AG04449 (cell line): Measurements from ENCODE around the gene ENO3.

ENCODE experiments used
- CTCF ChIA-PET: fragments of 350-600 bp; formaldehyde crosslinking; extraction: SDS; loops from one replicate; lab custom pipeline; 2021; ENCODE audit warnings: antibody characterized with exemption; lab: Yijun Ruan, JAX
- POLR2A ChIA-PET: fragments of 400-600, 350-600 bp; formaldehyde crosslinking; extraction: SDS; loops from one replicate; lab custom pipeline; 2020; ENCODE audit warnings: antibody characterized with exemption, inconsistent platforms; lab: Yijun Ruan, JAX
- DNase-seq: peaks from one replicate; pipeline ENCODE4 v3.0.0-alpha.2; 2010; ENCODE audit warnings: low read depth, low spot score
- H3K4me3 ChIP-seq: 2 replicates; pipeline ENCODE4 v1.5.1; 2011; ENCODE audit warnings: low read depth, mild to moderate bottlenecking, control low read depth, low read length
- TF ChIP-seq, protein P1 (sequence below): IDR thresholded peaks from one replicate; pipeline ENCODE4 v1.5.1; 2011; ENCODE audit warnings: mild to moderate bottlenecking, moderate library complexity, low read length, control low read depth, inconsistent platforms; ENCODE audit not compliant: insufficient read depth; ENCODE audit errors: missing control alignments

Gene ENO3

DNA sequence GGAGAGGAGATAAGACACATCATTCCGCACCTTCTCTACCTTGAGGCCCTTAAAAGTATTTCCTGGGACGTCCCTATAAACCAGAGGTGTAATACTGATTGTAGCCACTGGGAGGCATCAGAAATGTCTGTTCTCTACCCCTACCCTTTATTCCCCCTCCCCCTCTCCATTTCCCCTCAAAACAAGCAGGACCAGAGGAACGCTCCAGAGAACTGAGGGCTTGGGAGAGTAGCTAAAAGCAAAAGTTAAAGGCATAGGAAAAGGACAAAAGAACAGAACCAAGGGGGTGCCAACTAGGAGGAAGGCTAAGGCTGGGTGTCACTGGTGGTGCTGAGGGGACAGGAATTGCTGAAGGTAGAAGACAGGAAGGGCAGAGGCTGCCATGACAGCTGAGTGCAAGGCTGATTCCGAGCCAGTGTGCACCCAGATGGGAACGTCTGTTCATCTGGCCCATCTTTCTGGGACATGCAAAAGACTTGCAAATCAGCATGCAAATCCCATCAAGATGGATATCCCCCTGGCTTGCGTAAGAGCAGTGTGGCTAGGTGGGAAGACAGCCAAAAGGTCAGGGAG is 29.8 kb downstream of the ENO3 start:
- no peak for DNase-seq
- no peak overlapping the region for H3K4me3 ChIP-seq
- TF ChIP-seq, protein P1, sequence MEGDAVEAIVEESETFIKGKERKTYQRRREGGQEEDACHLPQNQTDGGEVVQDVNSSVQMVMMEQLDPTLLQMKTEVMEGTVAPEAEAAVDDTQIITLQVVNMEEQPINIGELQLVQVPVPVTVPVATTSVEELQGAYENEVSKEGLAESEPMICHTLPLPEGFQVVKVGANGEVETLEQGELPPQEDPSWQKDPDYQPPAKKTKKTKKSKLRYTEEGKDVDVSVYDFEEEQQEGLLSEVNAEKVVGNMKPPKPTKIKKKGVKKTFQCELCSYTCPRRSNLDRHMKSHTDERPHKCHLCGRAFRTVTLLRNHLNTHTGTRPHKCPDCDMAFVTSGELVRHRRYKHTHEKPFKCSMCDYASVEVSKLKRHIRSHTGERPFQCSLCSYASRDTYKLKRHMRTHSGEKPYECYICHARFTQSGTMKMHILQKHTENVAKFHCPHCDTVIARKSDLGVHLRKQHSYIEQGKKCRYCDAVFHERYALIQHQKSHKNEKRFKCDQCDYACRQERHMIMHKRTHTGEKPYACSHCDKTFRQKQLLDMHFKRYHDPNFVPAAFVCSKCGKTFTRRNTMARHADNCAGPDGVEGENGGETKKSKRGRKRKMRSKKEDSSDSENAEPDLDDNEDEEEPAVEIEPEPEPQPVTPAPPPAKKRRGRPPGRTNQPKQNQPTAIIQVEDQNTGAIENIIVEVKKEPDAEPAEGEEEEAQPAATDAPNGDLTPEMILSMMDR, result peak; percentile 49
- CTCF ChIA-PET, result interaction anchor here (0.7 to 9.8 kb wide), 22 partner anchors 8 to 164 kb away, joined by 3 to 77 read pairs (median 4); partner anchors contain the start of genes C17orf107, CAMTA2, INCA1 and KIF1C
- POLR2A ChIA-PET, result interaction anchor here (0.7 kb wide), 1 partner anchor 19 kb away, joined by 3 read pairs; no protein-coding TSS in a partner anchor

DNA sequence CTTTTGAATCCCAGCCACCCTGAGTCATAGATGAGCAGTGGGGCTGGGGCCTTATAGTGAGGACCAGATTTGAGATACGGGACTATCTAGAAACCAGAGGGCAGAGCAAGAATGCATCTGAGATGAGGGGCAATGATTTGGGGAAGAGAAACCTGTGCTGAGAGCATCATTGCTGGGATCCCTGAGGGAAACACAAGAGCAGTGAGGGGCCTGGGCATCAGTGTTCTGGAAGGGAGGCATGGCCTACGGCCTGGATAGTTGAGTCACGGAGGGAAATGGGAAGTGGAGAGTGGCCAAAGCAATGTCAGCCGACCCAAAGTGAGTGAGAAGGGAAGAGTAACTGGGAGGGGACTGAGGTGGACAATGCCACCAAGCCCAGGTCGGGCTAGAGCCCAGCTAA is 31.4 kb downstream of the ENO3 start:
- no peak for DNase-seq
- ChIA-PET CTCF (interaction anchor here (1.3 to 2.2 kb wide), 2 partner anchors 9 to 80 kb away, joined by 7 read pairs; no protein-coding TSS in a partner anchor), POLR2A (no interaction called here)
- no peak overlapping the region for H3K4me3 ChIP-seq
- TF ChIP-seq, protein P1, result no peak

DNA sequence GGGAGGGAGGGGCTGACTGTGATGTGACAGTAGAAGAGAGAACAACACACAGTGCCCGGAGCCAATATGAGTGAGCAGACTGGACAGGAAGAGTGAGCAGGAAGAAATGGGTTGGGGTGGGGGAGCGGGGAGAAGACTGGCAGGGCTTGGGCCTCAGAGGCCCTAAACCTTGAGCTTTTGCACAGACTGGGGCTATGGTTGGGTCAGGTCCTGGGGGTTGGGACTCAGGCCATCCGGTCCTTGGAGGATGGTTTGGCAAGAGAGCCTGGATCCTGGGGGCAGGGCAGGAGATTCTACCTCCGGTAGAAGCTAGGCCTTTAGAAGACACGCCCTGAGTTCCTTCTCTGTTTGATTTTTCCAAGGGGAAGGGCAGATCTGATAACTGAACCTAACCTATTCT is 35.5 kb downstream of the ENO3 start:
- POLR2A ChIA-PET, result interaction anchor here (0.9 to 2.8 kb wide), 5 partner anchors 11 to 46 kb away, joined by 3 to 14 read pairs (median 7); partner anchors contain the start of genes INCA1, KIF1C, PFN1 and RNF167
- DNase-seq, result no peak

DNA sequence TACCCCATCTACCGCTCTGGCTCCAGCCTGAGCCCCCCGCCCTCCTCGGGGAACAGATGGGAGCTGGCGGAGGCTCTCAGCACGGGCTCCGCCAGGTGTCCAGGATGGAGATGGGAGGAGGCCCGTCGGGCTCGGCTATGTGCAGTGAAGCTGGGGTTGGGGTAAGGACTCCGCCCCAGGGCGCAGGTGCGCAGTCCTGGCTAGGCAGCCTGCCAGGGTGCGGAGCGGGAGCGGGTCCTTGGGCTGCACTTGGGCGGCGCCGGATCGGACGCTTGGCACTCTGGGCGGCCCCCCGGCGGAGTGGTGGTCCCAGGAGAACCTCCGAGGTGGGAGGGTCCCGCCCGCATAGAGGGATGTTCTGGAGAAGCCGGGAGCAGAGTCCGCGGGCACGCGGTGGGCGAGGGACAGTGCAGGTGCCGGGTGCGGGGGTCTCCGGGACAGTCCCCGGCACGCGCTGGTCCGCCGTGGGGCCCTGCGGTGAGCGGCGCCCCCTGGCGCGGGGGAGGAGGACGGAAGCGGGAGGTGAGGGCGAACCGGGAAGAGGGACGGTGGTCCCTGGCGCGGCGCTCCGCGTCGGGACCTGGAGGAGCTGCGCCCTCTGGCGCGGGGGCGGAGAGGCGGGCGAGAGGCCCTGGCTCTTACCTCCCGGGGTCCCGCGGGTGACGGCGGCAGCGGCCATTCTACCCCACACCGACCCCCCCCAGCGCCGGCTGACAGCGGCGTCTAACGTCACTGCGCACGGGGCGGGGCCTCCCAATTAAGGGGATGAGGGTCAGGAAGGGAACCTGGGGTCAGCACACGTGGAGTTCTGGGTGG is 36.2 kb downstream of the ENO3 start, which contains the start of gene CAMTA2:
Gene CAMTA2, minus strand, starts transcription at position 725 of the 816 bp plus-strand sequence. CDS start 1,453 bp downstream, outside the sequence.
- DNase-seq, result no peak
- peak within 1 kb of the TSS; percentile 81 for H3K4me3 ChIP-seq
- TF ChIP-seq, protein P1, result peak; percentile 76
- POLR2A ChIA-PET, result interaction anchor here (0.6 to 2.8 kb wide), 10 partner anchors 11 to 72 kb away, joined by 3 to 14 read pairs (median 5); partner anchors contain the start of genes INCA1, KIF1C, PFN1 and RNF167
- CTCF ChIA-PET, result interaction anchor here (0.8 to 8.0 kb wide), 17 partner anchors 8 to 78 kb away, joined by 3 to 76 read pairs (median 7); partner anchors contain the start of genes INCA1, KIF1C, PFN1 and RNF167

More for the DNA sequence above, 35.5 kb downstream of the ENO3 start:
- peak overlapping the region; percentile 81 for H3K4me3 ChIP-seq
- TF ChIP-seq, protein P1, result no peak
- CTCF ChIA-PET, result interaction anchor here (0.8 to 8.0 kb wide), 11 partner anchors 9 to 78 kb away, joined by 3 to 76 read pairs (median 9); partner anchors contain the start of genes INCA1, KIF1C, RNF167 and SLC25A11

DNA sequence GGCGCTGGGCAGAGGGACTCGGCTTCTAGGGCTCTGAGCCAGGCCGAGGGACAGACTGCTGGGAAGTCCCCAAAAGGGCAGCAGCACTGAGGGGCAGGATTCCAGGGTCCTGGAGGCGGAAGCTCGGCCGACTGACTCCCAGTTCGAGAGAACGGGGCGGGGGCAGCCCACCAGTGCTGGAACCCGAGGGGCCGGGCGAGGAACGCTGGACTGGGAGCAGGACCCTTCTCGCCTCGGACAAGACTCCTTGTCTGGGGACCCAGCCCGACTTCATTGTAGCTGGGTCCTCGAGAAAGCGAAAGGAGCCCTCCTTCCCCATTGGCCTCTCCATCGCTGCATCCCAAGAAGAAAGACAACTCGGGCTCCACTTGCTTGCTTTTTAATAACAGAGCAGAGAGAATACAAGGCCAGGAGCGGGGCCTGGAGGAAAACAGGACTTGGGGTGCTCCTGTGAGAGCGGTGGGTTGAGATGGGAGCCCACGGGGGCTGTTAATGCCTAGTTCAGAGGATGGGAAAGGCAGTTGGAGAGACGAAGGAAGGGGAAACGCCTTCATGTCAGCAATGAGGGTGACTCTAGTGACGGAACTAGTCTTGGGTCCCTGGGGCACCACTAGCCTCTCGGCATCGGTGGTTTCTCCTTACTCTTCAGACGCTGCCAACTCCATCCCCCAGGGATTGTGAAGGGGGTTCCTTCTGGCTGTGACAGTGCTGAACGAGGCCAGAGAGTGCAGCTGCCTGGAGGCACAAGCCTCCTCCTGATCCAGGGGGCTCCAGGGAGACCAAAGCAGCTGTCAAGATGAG is 37.0 kb downstream of the ENO3 start:
- ChIA-PET POLR2A (interaction anchor here (0.6 to 2.8 kb wide), 8 partner anchors 10 to 71 kb away, joined by 3 to 14 read pairs (median 5); partner anchors contain the start of genes INCA1, KIF1C, PFN1 and RNF167), CTCF (interaction anchor here (0.7 to 8.0 kb wide), 17 partner anchors 10 to 79 kb away, joined by 3 to 76 read pairs (median 4); partner anchors contain the start of genes INCA1, KIF1C, PFN1 and SPAG7)
- TF ChIP-seq, protein P1, result no peak
- H3K4me3 ChIP-seq, result peak overlapping the region; percentile 81
- DNase-seq, result no peak
